Measurements from ENCODE around the gene SPDYE5. TPM values are rescaled to one million over a fixed set of nuclear protein-coding genes. Genes with fewer than 3 reads are reported as not detected.

The SPDYE5 gene
- total RNA-seq, 1 experiment from 2014 or later, result not detected

- Histone ChIP-seq H3K36me3 (ENCODE audit: control insufficient read depth in 1 of 2, insufficient read depth in 2 of 2, low read length in 2 of 2) (no peaks in the 10 kb centered on the region; a peak in 1 of 4 replicates), H3K9ac (ENCODE audit: low read length) (no peak overlapping the region), H3K4me3 (replicated peaks in 1 of 2; ENCODE audit: low read depth in 1 of 2, low read length in 2 of 2) (no peak overlapping the region), H3K4me2 (ENCODE audit: low read length) (no peak overlapping the region), H4K20me1 (ENCODE audit: insufficient read depth) (no peaks in the 10 kb centered on the region), H3K4me1 (ENCODE audit: control insufficient read depth in 1 of 2, insufficient read depth in 2 of 2, low read length in 2 of 2) (peaks cover 24 to 33% of the 10 kb centered on the region in 2 experiments), H2AFZ (ENCODE audit: low read depth, low read length, poor library complexity, severe bottlenecking) (no peak overlapping the region), H3K27ac (ENCODE audit: low read depth, low read length) (no peak overlapping the region), H3K79me2 (ENCODE audit: insufficient read depth, low read length) (no peaks in the 10 kb centered on the region), H3K9me2 (ENCODE audit: insufficient read depth) (no peaks in the 10 kb centered on the region), H3K9me3 (ENCODE audit: control insufficient read depth in 1 of 2, insufficient read depth in 1 of 2, low read depth in 1 of 2, low read length in 2 of 2) (no peaks in the 10 kb centered on the region), H3K27me3 (ENCODE audit: insufficient read depth, low read length) (no peaks in the 10 kb centered on the region)
- CTCF ChIA-PET, result no interaction called here
- DNase-seq (ENCODE audit: low read depth, low spot score) (no peak), ATAC-seq (no peak)
- RAD21 ChIA-PET (ENCODE audit: low non-redundant PET in 1 of 2, low total read pairs in 2 of 2, uncharacterized antibody in 2 of 2, unreplicated experiment in 2 of 2), result no interaction called here
- no TSS peak for BruUV-seq (replicated peaks)
- no peak for TF ChIP-seq REST (IDR thresholded peaks at IDR 0.05; ENCODE audit: low read depth)
- TF ChIP-seq ATF3 (IDR thresholded peaks at IDR 0.05), result no peak
- no peak for TF ChIP-seq ZNF274 (IDR thresholded peaks at IDR 0.05; ENCODE audit: low read depth, low read length)
- intact Hi-C loops (cut with micrococcal nuclease), result no loop called here
- POLR2A ChIA-PET, result no interaction called here
Observed at GRCh38 chr7:75533926-75534325, 41.8 kb downstream of the SPDYE5 start.

- Histone ChIP-seq H3K4me1 (ENCODE audit: control insufficient read depth in 1 of 2, insufficient read depth in 2 of 2, low read length in 2 of 2) (peaks cover 24 to 33% of the 10 kb centered on the region in 2 experiments), H3K4me2 (ENCODE audit: low read length) (peak overlapping the region; percentile 23; the same call in 1 of the 2 replicates), H3K9me3 (ENCODE audit: control insufficient read depth in 1 of 2, insufficient read depth in 1 of 2, low read depth in 1 of 2, low read length in 2 of 2) (no peaks in the 10 kb centered on the region), H3K36me3 (ENCODE audit: control insufficient read depth in 1 of 2, insufficient read depth in 2 of 2, low read length in 2 of 2) (peaks cover 0 to 4% of the 10 kb centered on the region in 2 experiments; a peak in 1 of 4 replicates), H4K20me1 (ENCODE audit: insufficient read depth) (no peaks in the 10 kb centered on the region), H3K9ac (ENCODE audit: low read length) (no peak overlapping the region), H3K4me3 (replicated peaks in 1 of 2; ENCODE audit: low read depth in 1 of 2, low read length in 2 of 2) (no peak overlapping the region), H3K9me2 (ENCODE audit: insufficient read depth) (no peaks in the 10 kb centered on the region), H3K79me2 (ENCODE audit: insufficient read depth, low read length) (no peaks in the 10 kb centered on the region), H2AFZ (ENCODE audit: low read depth, low read length, poor library complexity, severe bottlenecking) (no peak overlapping the region), H3K27me3 (ENCODE audit: insufficient read depth, low read length) (no peaks in the 10 kb centered on the region), H3K27ac (ENCODE audit: low read depth, low read length) (no peak overlapping the region)
- intact Hi-C loops (cut with micrococcal nuclease), result no loop called here
- no TSS peak for BruUV-seq (replicated peaks)
- ChIA-PET POLR2A (no interaction called here), CTCF (no interaction called here), RAD21 (ENCODE audit: low non-redundant PET in 1 of 2, low total read pairs in 2 of 2, uncharacterized antibody in 2 of 2, unreplicated experiment in 2 of 2) (no interaction called here)
- DNase-seq (ENCODE audit: low read depth, low spot score) (no peak), ATAC-seq (no peak)
- TF ChIP-seq SP1 (IDR thresholded peaks at IDR 0.05; ENCODE audit: low read depth) (no peak), REST (IDR thresholded peaks at IDR 0.05; ENCODE audit: low read depth) (no peak), EGR1 (IDR thresholded peaks at IDR 0.05; ENCODE audit: low read depth) (no peak), EZH2phosphoT487 (IDR thresholded peaks at IDR 0.05; ENCODE audit: borderline replicate concordance) (no peak), CBX3 (IDR thresholded peaks at IDR 0.05; ENCODE audit: low read depth) (no peak), EZH2 (IDR thresholded peaks at IDR 0.05) (no peak), ATF3 (IDR thresholded peaks at IDR 0.05) (no peak)
Observed at GRCh38 chr7:75534727-75535307, 42.7 kb downstream of the SPDYE5 start.

Data from HCT116 (cell line).